ENCODE data around the gene PTPRK.
A peak's percentile ranks its signal among the peaks of the same experiment; 100 is the strongest.

The PTPRK gene

GRCh38 chr6:128057946-128058345, 462.5 kb downstream of the PTPRK start:
- DNase-seq = peak; percentile 7

DNA sequence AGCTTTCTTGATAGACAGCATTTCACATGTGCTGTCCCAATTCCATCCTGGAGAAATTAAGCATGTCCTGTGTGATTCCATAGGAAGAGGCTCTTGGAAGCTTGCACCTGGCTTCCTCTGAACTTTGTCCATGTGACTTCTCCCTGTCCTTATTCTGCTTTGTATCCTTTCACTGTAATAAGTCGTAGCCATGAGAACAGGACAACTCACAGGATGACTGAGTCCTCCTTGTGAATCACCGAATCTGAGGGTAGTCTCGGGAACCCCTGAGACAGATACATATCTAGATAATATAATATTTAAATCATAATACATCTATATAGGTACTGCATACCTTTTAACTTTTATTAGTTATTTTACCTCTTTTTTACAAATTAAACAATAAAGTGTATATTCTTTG, 462.9 kb downstream of the PTPRK start:
- no peak for DNase-seq

- no peak for DNase-seq
Measured at GRCh38 chr6:128053109-128053508, 467.3 kb downstream of the PTPRK start.

DNA sequence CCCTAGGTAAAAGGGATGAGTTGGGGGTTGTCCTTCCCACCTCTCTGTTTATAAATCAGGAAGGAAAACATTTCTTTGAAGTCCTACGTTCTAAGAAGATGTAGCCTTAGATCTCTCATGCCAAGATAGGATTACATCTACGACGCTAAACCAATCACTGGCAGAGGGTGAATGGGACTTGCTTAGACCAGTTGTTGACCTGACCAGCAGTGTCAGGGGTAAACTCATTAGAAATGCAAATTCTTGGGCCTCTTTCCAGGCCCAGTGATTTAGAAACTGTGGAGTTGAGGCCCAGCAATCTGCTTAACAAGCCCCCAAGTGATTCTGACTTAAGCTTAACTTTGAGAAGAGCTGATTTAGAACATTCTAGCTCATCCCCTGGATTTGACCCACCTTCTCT, 472.4 kb downstream of the PTPRK start:
- DNase-seq = no peak

GRCh38 chr6:128046033-128046432, 474.4 kb downstream of the PTPRK start:
- no peak for DNase-seq

GRCh38 chr6:128039543-128039942, 480.9 kb downstream of the PTPRK start:
- no peak for DNase-seq

DNA sequence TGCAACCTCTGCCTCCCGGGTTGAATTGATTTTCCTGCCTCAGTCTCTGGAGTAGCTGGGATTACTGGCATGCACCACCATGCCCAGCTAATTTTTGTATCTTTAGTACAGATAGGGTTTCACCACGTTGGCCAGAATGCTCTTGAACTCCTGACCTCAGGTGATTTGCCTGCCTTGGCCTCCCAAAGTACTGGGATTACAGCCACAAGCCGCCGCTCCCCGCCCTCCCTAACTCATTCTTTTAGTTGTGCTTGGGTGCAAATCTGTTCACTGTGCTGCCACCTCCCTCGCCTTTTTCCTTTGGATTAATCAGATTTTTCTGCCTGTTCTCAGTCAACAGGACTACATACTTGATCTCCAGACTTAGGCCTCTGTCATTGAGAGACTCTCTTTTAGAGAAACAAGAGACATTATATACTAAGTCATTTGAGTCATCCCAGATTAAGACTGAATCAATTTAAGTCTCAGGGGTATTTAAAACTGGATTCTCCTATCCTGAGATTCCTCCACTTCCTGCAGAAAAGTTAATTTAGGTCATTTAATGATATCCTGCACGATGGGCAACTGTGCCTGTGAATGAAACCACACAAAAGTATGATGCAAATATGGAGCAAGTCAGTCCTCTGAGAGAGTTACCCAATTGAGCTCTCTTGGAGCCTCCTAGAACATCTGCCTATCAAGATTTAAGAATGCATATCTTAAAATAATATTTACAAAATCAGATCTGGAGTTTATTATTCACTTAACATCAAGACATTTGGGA, 483.4 kb downstream of the PTPRK start:
- no peak for DNase-seq

- no peak for DNase-seq
Measured at GRCh38 chr6:128033156-128033555, 487.2 kb downstream of the PTPRK start.

- no peak for DNase-seq
Measured at GRCh38 chr6:128032042-128032441, 488.4 kb downstream of the PTPRK start.

GRCh38 chr6:128029826-128030225, 490.6 kb downstream of the PTPRK start:
- no peak for DNase-seq

- no peak for DNase-seq
Measured at GRCh38 chr6:128028183-128028582, 492.2 kb downstream of the PTPRK start.

- DNase-seq = no peak
Measured at GRCh38 chr6:128025478-128025877, 494.9 kb downstream of the PTPRK start.

GRCh38 chr6:128024969-128025368, 495.4 kb downstream of the PTPRK start:
- no peak for DNase-seq

DNA sequence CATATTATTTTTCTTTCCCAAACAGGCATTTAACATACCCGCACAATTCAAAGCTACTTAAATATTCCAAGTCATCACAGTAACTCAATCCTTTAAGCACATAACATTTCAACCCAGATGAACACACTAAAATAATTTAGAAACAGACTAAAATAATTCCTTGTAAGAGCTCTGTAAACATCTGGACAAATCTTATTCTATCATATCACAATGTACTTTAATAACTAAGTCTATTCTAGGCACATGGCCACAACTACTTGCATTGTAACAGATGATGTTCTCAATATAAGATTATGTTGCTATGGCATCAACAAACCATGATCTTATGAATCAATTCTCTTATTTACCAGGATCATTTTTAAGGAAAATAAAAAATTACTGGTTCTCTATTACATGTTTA, 496.4 kb downstream of the PTPRK start:
- DNase-seq = no peak

- DNase-seq = no peak
Measured at GRCh38 chr6:128018821-128019220, 501.6 kb downstream of the PTPRK start.

GRCh38 chr6:128017288-128017687, 503.1 kb downstream of the PTPRK start:
- DNase-seq = no peak

GRCh38 chr6:128007658-128008057, 512.7 kb downstream of the PTPRK start:
- DNase-seq = no peak

- peak; percentile 8 for DNase-seq
Measured at GRCh38 chr6:128005009-128005408, 515.4 kb downstream of the PTPRK start.

DNA sequence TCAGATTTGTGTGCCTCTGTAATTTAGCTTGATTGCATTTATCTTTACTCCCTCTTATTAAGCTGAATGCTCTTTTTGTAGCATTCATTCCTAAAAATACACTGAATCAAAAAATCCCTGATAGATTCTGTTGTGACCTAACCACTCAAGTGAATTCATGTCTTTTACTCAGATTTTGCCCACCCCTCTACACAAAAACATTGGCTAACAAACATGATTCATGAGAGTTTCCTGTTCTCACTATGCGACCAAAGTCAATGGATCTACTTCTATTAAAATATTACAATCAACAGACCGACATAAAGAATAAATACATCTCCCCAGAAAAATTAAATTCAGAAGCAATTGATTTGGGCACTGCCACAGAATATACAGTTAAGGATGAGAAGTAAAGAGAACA, 520.0 kb downstream of the PTPRK start:
- no peak for DNase-seq

DNA sequence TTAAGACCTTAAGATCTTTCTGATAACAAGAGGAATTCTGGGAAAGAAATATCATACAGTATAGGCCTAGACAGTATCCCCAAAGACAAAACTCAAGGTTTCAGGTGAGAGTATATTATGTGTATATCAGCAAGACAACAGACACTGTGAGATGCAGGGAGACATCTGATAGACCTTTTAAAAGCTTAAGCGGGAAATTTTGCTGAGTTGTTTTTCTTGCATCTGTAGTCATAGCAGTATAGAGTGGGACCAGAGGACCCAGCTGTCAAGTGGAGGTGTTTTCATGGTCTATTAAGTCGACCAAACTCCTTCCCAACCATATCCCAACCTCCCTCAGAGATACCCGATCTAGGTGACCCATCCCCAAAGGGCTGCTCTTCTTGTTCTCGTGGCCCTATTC, 521.4 kb downstream of the PTPRK start:
- DNase-seq = no peak

DNA sequence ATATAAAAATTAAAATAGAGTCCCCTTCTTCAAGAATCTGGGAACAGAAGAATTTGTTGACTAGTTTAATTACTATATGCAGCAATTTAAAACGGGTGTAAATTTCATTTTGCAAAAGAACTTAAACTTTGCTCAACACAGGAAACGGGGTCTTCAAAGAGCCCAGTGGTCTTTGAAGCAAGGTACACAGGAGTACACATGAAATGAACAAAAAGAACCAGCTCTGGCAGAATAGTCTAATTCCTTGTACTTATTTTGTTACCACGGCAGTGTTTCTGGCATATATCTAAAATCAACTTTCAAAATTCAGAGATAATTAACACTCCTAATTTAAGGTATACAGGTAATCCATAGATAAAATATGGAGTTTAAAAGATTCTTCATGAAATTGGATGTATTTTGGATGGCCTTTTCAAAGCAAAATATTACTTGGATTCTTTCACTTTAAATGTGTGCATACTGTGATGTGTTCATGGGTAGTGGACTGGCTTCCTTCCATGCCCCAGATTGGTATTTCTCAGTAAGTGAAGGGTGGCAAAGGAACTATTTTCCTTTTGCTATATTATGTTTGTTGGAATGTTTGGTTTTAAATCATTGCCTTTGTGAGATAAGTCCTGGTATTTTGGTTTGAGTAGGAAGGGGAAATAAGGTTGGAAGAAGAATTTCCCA, 522.8 kb downstream of the PTPRK start:
- DNase-seq = no peak

- DNase-seq = no peak
Measured at GRCh38 chr6:127996925-127997324, 523.5 kb downstream of the PTPRK start.

- DNase-seq = no peak
Measured at GRCh38 chr6:127992144-127992543, 528.3 kb downstream of the PTPRK start.

GRCh38 chr6:127990074-127990473, 530.3 kb downstream of the PTPRK start:
- DNase-seq = no peak

GRCh38 chr6:127980996-127981395, 539.4 kb downstream of the PTPRK start:
- no peak for DNase-seq
